ENCODE data around the gene CLDN11.

CLDN11 gene

GRCh38 chr3:170470063-170471016 is 51.7 kb downstream of the CLDN11 start:
- no peak for DNase-seq (ENCODE audit: low read depth, low spot score)

- no peak for DNase-seq (ENCODE audit: low read depth, low spot score)
Measured at GRCh38 chr3:170471149-170471548, 52.5 kb downstream of the CLDN11 start.

DNA sequence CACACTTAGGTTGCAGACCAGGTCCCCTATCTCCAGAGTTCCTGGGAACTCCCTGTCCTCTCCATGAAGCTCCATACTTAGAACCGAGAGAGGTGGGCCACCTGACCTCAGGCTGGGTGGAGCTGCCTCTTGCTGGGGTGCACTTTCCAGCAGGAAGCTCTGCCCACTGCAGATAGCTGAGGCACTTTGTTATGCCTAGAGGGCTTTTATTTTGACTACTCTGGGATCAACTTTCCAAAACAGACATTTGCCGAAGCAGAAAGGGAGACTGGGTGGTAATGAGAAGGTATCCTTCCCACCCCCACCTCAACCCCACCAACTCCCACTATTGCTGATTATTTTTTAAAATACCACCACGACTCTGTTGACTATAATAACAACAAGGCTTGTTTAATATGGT is 54.7 kb downstream of the CLDN11 start:
- DNase-seq (ENCODE audit: low read depth, low spot score) = no peak

- DNase-seq (ENCODE audit: low read depth, low spot score) = no peak
Measured at GRCh38 chr3:170475092-170475685, 56.5 kb downstream of the CLDN11 start.

GRCh38 chr3:170476291-170476690 is 57.6 kb downstream of the CLDN11 start:
- DNase-seq (ENCODE audit: low read depth, low spot score) = no peak

- no peak for DNase-seq (ENCODE audit: low read depth, low spot score)
Measured at GRCh38 chr3:170477395-170477794, 58.7 kb downstream of the CLDN11 start.

GRCh38 chr3:170480111-170480510 is 61.4 kb downstream of the CLDN11 start:
- no peak for DNase-seq (ENCODE audit: low read depth, low spot score)

DNA sequence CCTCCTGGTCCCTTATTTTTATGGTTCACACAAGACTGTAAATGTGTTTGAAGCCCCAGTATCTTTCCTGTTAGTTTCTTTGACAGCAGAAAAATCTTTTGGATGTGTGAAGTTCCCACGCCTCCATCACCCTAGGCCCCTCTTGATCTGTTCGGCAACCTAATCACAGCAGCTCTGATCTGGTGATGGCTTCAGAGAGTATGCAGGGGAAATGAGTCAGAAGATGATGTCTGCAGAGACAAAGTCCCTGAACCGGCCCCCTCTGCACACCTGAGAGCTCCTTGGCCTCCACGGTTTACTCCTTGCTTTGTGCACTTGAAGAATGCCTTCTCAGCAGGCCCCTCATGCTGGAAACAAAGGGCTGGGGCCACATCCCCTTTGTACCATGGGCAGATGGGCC is 63.5 kb downstream of the CLDN11 start:
- no peak for DNase-seq (ENCODE audit: low read depth, low spot score)

DNA sequence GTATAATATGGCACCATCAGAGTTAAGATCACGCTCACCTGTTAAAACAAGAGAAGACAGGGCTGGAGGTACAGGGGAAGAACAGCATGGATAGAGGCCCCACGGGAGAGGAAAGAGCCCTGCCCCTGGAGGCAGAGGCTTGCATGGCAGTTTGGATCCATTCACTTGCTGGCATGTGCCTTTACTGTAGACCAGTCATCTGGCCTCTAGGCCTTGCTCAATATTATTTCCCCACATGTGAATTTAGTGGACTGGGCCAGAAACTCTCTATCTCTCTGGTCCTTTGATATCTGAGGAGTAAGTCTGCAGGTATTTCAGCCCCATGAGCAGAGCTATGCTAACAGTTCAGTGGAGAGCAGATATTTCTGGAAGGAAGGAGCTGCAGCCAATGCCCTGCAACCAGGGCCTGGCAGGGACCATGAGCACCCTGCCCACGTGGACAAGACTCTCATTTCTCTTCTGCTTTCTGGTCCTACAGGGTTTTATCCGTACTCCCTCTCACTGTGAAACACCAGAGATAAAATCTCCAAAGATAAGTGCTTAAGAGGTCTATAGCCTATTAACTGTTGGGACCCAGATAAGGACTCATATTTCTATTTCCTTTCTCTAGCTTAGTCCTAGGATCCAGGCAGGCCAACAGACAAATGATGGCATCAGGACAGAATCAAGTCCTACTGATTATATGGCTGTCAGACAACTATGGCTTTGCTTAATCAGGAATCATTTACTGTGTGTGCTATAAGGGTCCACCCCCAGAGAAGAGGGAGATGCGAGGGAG is 65.0 kb downstream of the CLDN11 start:
- DNase-seq (ENCODE audit: low read depth, low spot score) = no peak

Measured in smooth muscle cell of the brain vasculature (primary cell).